GM19238 (cell line): ENCODE results near the gene METTL24.

Source experiments
- DNase-seq: peaks from one replicate; pipeline ENCODE4 v3.0.0; 2011; ENCODE audit warnings: low spot score; ENCODE audit not compliant: insufficient read length

The METTL24 gene, protein sequence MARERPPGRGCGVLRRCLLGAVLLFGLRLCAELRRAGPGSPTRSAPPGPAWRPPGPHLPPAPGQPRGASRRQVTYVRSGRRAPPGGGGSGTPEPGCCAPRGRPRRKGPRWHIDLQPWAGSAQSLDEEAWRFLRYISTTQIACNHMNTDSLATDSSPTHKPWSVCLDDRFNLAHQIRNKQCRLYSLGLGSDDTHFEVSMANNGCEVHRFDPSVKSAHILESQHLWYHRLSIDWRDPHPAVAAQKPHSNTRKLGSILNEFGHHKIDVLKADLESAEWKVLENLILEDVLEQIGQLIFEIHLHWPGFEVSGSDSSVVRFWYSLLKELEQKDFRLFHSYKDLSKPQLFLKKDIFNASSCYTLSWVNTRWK

DNA sequence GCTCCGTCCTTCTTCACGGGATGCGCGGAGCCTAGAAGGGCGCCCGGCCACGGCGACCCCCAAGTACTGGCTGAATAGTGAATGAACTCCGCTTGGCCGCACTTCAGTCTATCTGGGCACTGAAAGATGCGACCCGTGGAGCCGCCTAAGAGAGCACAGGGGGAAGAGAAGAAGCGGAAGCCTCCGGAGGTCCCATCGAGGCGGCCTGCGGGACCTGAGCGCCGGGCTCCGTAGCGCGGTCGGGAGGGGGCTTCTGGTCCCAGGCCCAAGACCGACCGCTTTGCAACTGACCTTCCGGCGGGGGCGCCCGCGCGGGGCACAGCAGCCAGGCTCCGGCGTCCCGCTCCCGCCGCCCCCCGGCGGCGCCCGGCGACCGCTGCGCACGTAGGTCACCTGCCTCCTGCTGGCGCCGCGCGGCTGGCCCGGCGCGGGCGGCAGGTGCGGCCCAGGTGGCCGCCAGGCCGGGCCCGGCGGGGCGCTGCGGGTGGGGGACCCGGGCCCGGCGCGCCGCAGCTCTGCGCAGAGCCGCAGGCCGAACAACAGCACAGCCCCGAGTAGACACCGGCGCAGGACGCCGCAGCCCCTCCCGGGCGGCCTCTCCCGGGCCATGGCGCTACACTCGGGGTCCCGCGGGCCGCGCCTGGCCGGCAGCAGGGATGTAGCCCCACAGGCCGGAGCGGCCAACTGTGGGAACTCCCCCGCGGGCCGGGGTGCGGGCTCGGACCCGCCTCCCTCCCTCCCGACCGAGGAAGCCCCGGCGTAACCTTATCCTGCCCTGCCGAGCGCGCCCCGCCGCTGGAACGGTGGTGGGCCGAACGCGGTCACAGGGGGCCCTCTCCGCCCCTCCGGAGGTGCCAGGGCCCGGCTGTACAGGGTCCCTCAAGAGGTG lies at the start of gene METTL24:
Gene METTL24 (minus strand): TSS at position 686 of the 889 bp plus-strand sequence. CDS start 77 bp downstream, at position 609.
- peak; percentile 5 for DNase-seq

DNA sequence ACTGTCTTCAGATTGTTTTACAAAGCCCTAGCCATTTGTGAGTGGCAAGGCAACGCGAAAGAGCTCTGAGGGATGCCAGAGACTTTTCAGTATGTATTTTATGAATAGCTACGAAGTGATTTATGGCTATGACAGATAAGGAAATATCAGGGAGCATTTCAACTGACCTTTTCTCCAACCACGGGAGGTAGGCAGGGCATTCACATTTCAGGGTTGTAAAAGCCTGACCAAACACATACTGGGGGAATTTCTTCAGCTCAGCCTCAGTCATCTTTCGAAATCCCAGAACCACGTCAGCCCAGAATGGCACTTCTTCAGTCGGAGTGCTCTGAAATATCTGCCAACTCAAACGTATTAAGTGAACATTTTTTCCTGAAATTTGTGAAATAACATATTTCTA lies 46.5 kb upstream of the METTL24 start:
- no peak for DNase-seq

DNA sequence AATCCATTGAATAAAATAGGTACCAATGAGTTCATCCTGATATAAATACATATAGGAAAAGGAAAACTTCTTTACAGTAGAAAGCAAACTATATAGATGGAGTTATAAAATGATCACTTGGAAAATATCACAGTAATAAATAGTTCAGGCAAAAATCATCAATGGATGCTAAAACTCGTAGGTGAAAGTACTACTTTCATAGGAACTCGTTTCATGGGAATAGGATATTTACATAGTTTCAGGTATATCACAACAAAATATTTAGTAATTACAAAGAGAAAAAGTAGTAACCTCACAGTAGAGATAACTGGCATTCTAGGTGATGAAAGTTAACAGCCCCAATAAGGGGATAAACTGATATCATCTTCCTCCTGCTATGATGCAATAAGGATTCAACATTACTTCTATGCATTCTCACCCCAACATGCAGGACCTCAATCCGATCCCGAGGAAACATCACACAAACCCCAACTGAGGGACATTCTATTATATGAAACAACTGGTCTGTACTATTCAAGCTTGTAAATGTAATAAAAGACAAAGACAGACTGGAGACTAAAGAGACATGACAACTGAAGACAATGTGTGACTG lies 43.5 kb upstream of the METTL24 start:
- DNase-seq = no peak

DNA sequence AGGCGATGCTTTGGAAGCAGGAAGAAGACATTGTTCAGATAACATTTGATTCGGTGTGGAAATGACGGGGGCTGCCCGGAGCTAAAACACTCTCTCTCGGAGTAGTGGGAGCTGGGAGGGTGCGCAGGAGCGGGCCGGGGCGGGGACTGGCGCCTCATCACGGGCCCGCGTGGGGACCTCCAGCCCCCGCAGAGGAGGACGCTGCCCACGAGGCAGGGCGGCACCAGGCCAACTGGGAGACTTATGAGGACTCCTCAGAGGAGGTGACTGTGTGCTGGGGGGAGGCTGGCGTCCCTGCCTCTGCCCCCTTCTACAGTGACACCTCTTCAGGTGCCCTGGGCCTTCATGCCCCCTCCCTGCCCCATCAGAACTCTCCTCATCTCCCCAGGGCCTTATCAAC lies 42.1 kb upstream of the METTL24 start:
- DNase-seq = no peak

DNA sequence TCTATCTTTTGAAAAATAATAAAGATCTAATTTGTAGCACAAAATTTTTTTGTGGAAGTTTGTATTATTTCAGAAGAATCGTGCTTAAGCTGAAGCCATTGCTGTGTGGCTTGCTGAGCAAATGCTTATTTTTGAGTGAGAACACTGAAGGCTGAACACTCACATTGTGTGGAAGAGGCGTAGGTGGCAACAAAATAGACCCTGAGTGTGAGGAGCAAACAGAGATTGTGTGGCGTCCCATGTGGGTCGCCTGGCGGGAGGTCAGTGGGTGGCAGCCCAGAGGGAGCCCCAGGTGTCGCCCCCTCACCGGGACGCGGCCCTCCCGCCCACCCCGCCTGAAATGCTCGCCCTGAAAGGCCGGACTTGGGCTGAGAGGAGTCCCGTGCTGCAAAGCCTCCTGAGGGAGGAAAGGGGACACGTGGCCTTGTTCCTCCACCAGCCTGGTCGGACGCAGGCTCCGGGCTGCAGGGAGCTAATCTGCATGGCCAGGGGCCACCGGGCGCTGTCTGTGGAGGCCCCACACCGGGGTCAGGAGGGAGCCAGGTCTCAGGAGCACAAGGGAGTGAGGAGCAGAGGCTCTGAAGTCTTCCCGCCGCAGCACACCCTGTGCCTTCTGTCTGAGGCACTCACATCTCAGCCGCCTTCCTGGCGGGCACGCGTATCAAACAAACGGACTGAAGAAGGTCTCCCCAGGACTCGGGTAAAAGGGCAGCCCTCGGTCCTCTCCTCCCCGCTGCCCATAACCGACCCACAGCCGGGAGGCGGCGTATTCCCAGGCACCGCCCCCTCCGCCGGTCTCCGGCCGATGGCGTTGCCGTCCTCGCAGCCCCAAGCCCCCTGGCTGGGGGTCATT lies 41.3 kb upstream of the METTL24 start:
- no peak for DNase-seq

DNA sequence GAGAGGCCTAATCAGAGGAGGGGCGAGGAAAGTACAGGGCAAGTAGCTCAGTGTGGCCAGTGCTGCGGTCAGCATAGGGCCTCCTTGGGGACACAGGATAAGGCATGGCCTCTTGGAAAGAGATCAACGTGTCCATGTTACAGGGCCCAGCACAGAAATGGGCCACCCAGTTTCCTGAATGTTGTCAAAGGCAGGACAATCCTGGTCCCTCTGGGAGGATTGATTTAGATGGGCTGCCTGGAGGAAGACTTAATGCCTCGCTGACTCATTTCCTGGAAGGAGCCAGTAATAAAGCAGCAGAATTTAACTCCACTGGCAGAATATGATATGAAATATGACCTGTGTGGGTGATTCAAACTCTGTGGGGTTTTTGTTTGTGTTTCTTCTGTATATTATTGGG lies 40.6 kb upstream of the METTL24 start:
- DNase-seq = no peak

DNA sequence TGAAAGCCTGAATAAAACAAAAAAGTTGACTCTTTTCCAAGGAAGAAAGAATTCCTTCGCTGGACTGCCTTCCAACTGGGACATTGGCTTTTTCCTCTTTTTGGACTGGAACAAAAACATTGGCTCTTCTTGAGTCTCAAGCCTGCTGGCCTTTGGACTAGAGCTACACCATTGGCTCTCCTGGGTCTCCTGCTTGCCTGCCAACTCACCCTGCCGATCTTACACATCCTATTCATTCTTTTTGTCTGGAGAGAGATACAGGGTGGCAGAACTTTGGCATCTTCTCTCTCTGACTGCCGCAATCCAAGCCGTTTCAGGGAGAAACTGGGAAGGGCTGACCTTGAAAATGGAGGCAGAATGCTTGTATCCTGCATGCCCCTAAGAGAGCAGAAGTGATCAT lies 37.1 kb upstream of the METTL24 start:
- no peak for DNase-seq

DNA sequence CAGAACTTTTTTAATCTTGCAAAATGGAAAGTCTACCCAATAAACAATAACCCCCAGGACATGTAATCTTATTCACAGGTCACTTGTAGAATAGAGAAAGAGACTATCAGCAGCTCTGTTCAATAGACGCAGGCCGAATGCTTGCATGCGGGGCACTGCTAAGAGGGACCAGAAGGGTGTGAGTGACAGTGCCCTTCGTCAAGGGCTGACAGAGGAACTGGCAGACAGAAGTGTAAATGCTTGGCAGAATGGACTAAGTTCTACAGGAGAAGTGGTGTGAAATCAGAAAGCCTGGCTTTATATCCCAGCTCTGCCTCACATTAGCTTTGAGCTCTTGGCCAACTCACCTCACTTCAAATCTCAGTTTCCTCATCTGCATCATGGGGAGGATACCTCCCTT lies 36.3 kb upstream of the METTL24 start:
- no peak for DNase-seq

DNA sequence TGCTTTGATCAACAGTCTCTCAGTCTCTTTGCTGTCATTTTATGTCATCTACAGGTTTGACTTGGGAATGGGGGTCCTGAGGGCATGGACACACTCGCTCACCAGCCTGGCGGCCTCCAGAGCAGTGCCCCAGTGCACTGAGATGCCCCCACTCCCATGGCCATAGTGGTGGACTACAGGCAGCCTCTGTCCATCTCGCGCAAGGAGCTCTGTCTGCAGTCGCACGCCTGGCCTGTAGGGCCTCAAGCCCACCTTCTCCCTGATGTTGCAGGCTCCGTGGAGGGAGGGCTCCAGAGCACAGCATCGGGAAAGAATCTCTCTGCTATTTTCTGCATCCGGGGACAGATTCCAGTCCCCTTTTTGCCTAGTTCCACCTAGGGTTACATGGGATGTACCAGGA lies 34.6 kb upstream of the METTL24 start:
- DNase-seq = no peak

DNA sequence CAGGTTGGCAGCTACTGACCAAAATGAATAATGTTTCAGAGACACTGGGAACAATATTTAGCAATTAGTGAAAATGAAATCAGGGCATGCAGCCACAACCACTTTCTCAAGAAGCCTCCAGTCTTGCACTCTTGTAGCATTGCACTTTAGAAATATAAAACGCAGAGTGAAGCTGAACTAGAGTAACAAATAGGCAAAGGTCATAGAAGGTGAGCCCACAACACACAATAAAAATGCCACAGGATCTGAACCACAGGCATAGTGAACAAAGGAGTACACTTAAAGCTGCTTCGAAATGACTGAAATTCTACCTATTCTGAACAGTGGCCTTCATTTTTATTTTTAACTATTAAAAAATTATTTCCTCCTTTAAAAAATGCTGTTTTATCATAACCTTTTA lies 32.3 kb upstream of the METTL24 start:
- DNase-seq = no peak

DNA sequence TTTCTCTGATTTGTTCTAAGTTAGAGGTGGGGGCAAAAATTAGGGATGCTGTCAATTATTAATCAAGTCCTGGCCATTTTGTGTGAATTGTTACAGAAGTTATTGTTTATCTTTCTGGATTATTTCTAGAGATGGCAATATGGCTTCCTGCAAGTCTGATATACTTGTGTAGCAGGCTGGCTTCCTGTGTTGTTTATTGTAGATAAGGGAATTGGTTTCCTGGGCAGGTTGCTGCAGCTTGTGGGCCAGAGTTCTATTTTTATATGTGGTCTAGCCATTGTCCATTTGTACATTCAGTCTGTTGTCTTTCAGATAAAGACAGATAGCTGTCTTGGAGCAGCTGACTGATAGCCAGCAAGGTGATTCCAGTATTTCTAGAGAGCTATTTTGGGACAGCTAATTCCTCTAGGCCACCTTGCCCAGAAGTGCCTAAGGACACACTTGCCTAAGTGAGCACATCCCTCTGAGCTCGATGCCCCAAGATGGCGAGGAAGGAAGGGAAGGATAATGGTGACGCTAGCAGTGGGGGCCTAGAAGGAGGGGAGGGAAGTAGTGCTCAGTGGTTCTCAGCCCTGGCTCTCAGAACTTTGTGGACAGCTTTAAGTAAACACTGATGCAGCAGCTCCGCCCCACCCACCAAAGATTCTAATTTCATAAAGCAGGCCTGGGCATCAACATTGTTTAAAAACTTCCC lies 31.7 kb upstream of the METTL24 start:
- DNase-seq = no peak

DNA sequence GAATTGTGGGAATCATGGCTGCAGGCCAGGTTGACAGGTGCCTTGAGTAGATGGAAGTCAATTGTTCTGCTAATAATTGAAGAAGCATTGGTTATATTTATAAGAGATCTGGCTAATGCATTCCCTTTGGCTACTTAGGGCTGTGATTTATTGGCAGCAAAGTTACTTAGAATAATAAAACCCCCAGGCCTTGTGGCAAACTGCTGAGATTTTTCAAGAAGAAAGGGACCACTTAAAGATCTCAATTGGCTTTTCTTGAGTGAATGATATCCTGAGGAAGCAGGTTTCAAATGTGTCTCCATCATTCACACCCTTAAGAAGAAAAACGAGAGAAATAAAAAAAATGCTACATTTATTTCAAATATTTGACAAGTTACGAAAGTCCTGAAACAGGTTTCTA lies 29.8 kb upstream of the METTL24 start:
- DNase-seq = no peak

DNA sequence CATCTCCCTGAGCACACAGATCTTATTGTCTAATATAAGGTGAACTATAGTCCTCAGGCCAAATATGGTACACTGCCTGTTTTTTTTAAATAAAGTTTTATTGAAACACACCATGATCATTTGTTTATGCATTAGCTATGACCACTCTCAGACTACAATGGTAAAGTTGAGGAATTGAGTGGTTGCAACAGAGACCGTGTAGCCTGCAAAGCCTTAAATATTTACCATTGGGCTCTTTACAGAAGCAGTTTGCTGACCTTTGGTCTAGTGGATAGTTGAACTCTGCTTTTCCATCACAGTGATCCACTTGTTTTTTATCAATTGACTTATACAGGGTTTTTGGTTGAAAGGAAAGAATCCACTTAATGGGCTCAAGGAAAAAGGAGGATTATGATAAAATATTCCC lies 27.3 kb upstream of the METTL24 start:
- DNase-seq = no peak

DNA sequence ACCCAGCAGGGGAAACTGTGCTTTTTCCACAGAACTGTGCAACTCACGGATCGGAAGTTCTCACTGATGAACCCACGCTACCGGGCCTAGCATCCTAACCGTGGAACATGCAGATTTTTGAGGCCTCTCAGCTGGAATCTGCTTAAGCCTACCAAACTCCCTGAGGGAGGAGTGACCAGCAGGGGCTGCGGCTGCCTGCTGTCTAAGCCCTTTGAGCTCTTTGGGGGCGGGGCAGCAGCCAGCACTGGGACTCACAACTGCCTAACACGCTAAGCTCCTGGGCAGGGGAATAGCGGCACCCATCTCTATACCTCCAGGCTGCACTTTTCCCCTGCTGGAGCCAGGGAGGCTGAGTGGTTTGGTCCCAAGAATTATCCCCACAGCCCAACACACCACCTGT lies 20.4 kb upstream of the METTL24 start:
- no peak for DNase-seq

DNA sequence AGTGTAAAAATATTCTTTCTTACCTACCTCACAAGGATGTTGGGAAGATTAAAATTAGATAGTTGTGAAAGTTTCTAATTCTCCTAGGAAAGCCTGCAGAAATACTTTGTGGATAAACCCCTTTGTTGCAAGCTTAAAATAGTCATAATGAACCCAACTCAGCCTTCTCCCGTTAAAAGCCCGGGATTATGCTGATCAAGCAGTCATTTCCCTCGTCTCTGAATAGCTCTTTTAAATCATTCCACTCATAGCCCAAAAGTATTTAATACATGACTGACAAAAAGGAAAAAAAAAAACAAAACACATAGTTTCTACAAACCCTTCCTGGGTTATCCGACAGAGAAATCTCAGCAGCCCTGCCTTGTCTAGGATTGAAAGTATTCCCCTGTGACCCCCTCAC lies 10.9 kb upstream of the METTL24 start:
- no peak for DNase-seq

DNA sequence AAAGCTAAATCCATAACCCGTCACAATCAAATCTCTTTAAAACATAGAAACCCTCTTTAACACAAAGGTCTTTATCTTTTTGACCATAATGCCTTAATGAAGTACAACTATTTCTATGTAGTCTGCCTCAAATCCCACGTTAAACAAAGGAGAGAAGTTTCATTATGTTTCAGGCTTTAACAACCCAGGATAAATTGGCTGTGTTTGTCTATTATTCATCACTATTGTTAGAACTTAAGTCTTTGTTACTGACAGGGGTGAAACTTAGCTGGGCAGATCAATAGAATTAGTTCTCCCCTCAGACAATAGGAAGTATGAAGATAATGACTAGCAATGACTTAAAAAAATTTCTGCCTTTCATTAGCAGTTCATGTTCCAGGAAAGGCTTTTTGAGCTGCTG lies 10.1 kb upstream of the METTL24 start:
- no peak for DNase-seq

DNA sequence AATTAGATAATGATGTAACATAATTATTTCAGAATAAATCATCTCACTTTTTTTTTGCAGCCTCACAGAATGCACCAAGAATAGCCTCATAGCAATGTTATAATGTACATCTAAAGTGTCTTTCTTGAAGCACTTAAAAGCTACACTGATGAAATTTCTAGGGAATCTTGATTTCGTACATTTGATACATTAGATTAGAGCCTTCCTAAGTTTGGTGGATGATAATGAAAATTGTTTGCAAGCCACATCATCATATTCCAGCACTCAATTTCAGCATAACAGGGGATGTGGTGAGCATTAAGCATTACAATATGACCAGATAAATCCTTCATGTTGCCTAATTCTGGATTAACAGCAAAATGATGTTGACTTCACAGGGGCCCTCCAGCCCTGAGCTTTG lies 9.7 kb upstream of the METTL24 start:
- no peak for DNase-seq

DNA sequence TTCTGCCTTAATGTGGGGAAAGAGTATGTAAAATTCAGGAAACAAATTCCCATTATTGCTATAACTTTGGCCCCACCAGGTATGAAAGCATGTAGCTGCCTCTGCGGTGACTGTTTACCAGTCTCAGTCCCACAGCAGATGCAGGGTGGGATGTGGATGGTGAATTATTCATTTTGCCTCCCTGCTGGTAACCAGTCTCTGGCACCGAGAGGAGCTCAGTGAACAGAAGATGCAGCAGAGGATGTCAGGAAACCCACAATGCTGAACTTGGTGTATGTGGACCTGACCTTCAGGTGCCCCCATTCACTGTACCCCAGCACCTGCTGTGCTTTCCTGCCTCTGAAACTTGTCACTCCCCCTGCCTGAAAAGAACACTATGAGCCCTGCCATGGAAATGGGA lies 8.8 kb upstream of the METTL24 start:
- no peak for DNase-seq

DNA sequence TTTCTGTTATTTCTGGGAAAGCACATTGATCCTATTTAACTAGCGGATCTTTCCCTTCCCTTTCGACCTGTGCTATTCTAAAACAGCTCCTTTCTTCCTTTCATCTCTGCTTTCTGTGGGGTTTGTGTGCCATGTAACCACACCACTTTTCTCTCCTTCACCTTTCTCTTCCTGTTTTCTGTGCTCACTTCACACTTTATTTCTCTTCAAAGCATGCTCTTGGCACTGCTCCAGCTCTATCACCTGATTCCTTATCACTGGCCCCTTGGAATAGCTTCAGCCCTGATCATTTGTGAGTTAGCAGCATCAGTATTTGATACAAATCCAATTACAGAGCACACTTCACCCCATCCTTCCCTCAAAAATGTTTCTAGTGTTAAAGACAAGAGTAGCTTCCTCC lies 8.1 kb upstream of the METTL24 start:
- no peak for DNase-seq

DNA sequence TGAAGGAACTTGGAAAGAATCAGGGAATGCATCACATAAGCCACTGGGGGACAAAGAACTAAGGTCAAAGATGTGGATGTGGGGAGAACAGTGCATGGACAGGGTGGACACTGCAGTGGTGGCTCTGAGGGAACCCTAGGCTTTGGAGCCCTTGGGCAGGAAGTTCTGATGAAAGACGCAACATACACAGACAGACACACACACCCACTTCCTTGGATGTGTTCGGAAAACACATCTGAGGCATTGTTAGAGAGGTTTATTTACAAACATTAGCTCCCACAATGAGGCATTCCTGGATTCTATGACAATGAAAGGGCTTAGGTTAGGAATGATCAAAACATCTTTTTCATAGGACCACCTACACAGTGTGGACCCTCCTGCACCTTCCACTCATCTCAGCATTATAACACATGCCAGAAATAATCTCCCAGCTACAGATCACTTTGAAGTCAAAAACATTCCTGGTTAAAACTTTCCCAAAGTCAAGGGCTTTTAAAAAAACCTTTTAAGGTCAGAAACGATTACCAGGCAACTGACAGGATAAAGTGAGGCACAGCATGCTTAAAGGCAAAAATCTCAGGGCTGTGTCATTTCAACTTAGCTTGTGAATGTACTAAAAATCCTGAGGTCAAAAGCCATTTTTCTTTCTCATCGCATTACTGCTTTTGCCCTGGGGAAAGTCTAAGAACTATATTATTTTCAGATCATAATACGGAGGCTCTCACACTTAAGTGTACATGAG lies 6.4 kb upstream of the METTL24 start:
- DNase-seq = no peak
